NCI-H2107 treated with DMSO at 0.1 percent for 48 hours (cell line): ENCODE measurements around the gene LYRM4.

ENCODE experiments used
- DNase-seq: peaks from one replicate; lab custom pipeline; 2025; ENCODE audit not compliant: unreplicated experiment; lab: John Stamatoyannopoulos, UW

Gene LYRM4

GRCh38 chr6:5205877-5206850, 54.6 kb downstream of the LYRM4 start:
- peak; percentile 21 for DNase-seq

GRCh38 chr6:5205035-5205507, 55.7 kb downstream of the LYRM4 start:
- DNase-seq, result no peak

- DNase-seq, result no peak
These were observed 56.4 kb downstream of the LYRM4 start for GRCh38 chr6:5204376-5204775.

GRCh38 chr6:5203546-5203945, 57.2 kb downstream of the LYRM4 start:
- peak; percentile 14 for DNase-seq

GRCh38 chr6:5202941-5203340, 57.8 kb downstream of the LYRM4 start:
- no peak for DNase-seq

- DNase-seq, result no peak
These were observed 58.5 kb downstream of the LYRM4 start for GRCh38 chr6:5202206-5202605.

- no peak for DNase-seq
These were observed 59.5 kb downstream of the LYRM4 start for GRCh38 chr6:5201271-5201670.

GRCh38 chr6:5199702-5200101, 61.0 kb downstream of the LYRM4 start:
- DNase-seq, result no peak

- DNase-seq, result no peak
These were observed 61.5 kb downstream of the LYRM4 start for GRCh38 chr6:5199283-5199682.

- no peak for DNase-seq
These were observed 63.7 kb downstream of the LYRM4 start for GRCh38 chr6:5197084-5197483.

GRCh38 chr6:5192135-5192794, 68.5 kb downstream of the LYRM4 start:
- no peak for DNase-seq

- no peak for DNase-seq
These were observed 69.0 kb downstream of the LYRM4 start for GRCh38 chr6:5191722-5192121.

GRCh38 chr6:5191222-5191621, 69.5 kb downstream of the LYRM4 start:
- no peak for DNase-seq

- DNase-seq, result no peak
These were observed 70.2 kb downstream of the LYRM4 start for GRCh38 chr6:5190507-5190906.

- no peak for DNase-seq
These were observed 72.1 kb downstream of the LYRM4 start for GRCh38 chr6:5188646-5189045.

- no peak for DNase-seq
These were observed 75.9 kb downstream of the LYRM4 start for GRCh38 chr6:5184878-5185277.

- DNase-seq, result no peak
These were observed 76.5 kb downstream of the LYRM4 start for GRCh38 chr6:5184218-5184617.

GRCh38 chr6:5181510-5182317, 79.0 kb downstream of the LYRM4 start:
- no peak for DNase-seq

GRCh38 chr6:5180636-5181035, 80.1 kb downstream of the LYRM4 start:
- DNase-seq, result no peak

GRCh38 chr6:5179917-5180316, 80.8 kb downstream of the LYRM4 start:
- DNase-seq, result peak; percentile 5

- no peak for DNase-seq
These were observed 81.9 kb downstream of the LYRM4 start for GRCh38 chr6:5178806-5179205.
